ENCODE results near the gene MID1. TPM values are rescaled to one million over a fixed set of nuclear protein-coding genes. Genes with fewer than 3 reads are reported as not detected.

Gene MID1
- total RNA-seq, 8 experiments from 2014 or later, result 8.8 to 36.4 (median 19.3) TPM

GRCh38 chrX:10416424-10416823, 204.0 kb downstream of the MID1 start:
- in situ Hi-C loops (cut with MboI; ENCODE audit: low pct_unique_long_range_greater_than_20kb in 2 of 9, low sequenced_read_pairs in 9 of 9, unreplicated experiment in 9 of 9), result no loop called here
- Histone ChIP-seq H3K27ac (no peak overlapping the region), H3K4me3 (no peak overlapping the region), H3K4me1 (replicated peaks in 1 of 2) (no peaks in the 10 kb centered on the region)
- 39 to 87% (median 77%) methylated on average over 3 to 4 of the region's 4 CpGs; no CpG with 5 or more reads in 5 of the 10 experiments for WGBS, 10 experiments
- peak in 1 of 8 experiments; percentile 60 for ATAC-seq (replicated peaks in 6 of 8)

- Histone ChIP-seq H3K27ac (no peak overlapping the region), H3K4me3 (no peak overlapping the region), H3K4me1 (replicated peaks in 1 of 2) (no peaks in the 10 kb centered on the region)
- peak in 2 of 8 experiments; percentile 24 to 45 for ATAC-seq (replicated peaks in 6 of 8)
- in situ Hi-C loops (cut with MboI; ENCODE audit: low pct_unique_long_range_greater_than_20kb in 2 of 9, low sequenced_read_pairs in 9 of 9, unreplicated experiment in 9 of 9), result no loop called here
- 23 to 100% (median 71%) methylated on average over 1 to 9 of the region's 9 CpGs for WGBS, 10 experiments
These were observed 204.9 kb downstream of the MID1 start for GRCh38 chrX:10415306-10416001.

- no peak overlapping the region for H3K27ac ChIP-seq
- in situ Hi-C loops (cut with MboI; ENCODE audit: low pct_unique_long_range_greater_than_20kb in 2 of 9, low sequenced_read_pairs in 9 of 9, unreplicated experiment in 9 of 9), result no loop called here
- H3K4me3 ChIP-seq, result no peak overlapping the region
- no peaks in the 10 kb centered on the region for H3K4me1 ChIP-seq (replicated peaks in 1 of 2)
- no peak for ATAC-seq (replicated peaks in 6 of 8)
- 13 to 100% (median 85%) methylated on average over 1 to 4 of the region's 6 CpGs; no CpG with 5 or more reads in 3 of the 10 experiments for WGBS, 10 experiments
These were observed 205.5 kb downstream of the MID1 start for GRCh38 chrX:10414862-10415261.

- H3K4me3 ChIP-seq, result no peak overlapping the region
- no peaks in the 10 kb centered on the region for H3K4me1 ChIP-seq (replicated peaks in 1 of 2)
- in situ Hi-C loops (cut with MboI; ENCODE audit: low pct_unique_long_range_greater_than_20kb in 2 of 9, low sequenced_read_pairs in 9 of 9, unreplicated experiment in 9 of 9), result no loop called here
- H3K27ac ChIP-seq, result no peak overlapping the region
- 74 to 100% (median 94%) methylated on average over 1 to 9 of the region's 9 CpGs; no CpG with 5 or more reads in 2 of the 10 experiments for WGBS, 10 experiments
- no peak for ATAC-seq (replicated peaks in 6 of 8)
These were observed 206.1 kb downstream of the MID1 start for GRCh38 chrX:10414156-10414824.

GRCh38 chrX:10404436-10404835, 215.9 kb downstream of the MID1 start:
- Histone ChIP-seq H3K4me3 (no peak overlapping the region), H3K4me1 (replicated peaks in 1 of 2) (no peaks in the 10 kb centered on the region), H3K27ac (no peak overlapping the region)
- in situ Hi-C loops (cut with MboI; ENCODE audit: low pct_unique_long_range_greater_than_20kb in 2 of 9, low sequenced_read_pairs in 9 of 9, unreplicated experiment in 9 of 9), result no loop called here
- no peak for ATAC-seq (replicated peaks in 6 of 8)

GRCh38 chrX:10401239-10401638, 219.1 kb downstream of the MID1 start:
- H3K4me3 ChIP-seq, result no peak overlapping the region
- no peak for ATAC-seq (replicated peaks in 6 of 8)
- WGBS, 10 experiments, result 0 to 100% (median 52%) methylated on average over 1 of the region's 1 CpG; no CpG with 5 or more reads in 6 of the 10 experiments
- in situ Hi-C loops (cut with MboI; ENCODE audit: low pct_unique_long_range_greater_than_20kb in 2 of 9, low sequenced_read_pairs in 9 of 9, unreplicated experiment in 9 of 9), result no loop called here
- no peak overlapping the region for H3K27ac ChIP-seq
- no peaks in the 10 kb centered on the region for H3K4me1 ChIP-seq (replicated peaks in 1 of 2)

GRCh38 chrX:10399043-10399741, 221.2 kb downstream of the MID1 start:
- in situ Hi-C loops (cut with MboI; ENCODE audit: low pct_unique_long_range_greater_than_20kb in 2 of 9, low sequenced_read_pairs in 9 of 9, unreplicated experiment in 9 of 9), result no loop called here
- Histone ChIP-seq H3K4me3 (no peak overlapping the region), H3K4me1 (replicated peaks in 1 of 2) (no peaks in the 10 kb centered on the region), H3K27ac (no peak overlapping the region)
- ATAC-seq (replicated peaks in 6 of 8), result peak in 2 of 8 experiments; percentile 51 to 59

GRCh38 chrX:10398215-10398614, 222.2 kb downstream of the MID1 start:
- Histone ChIP-seq H3K4me1 (replicated peaks in 1 of 2) (no peaks in the 10 kb centered on the region), H3K27ac (no peak overlapping the region), H3K4me3 (no peak overlapping the region)
- WGBS, 10 experiments, result 0 to 24% (median 0%) methylated on average over 1 to 2 of the region's 2 CpGs; no CpG with 5 or more reads in 7 of the 10 experiments
- ATAC-seq (replicated peaks in 6 of 8), result peak in 3 of 8 experiments; percentile 46 to 59 (median 52)
- in situ Hi-C loops (cut with MboI; ENCODE audit: low pct_unique_long_range_greater_than_20kb in 2 of 9, low sequenced_read_pairs in 9 of 9, unreplicated experiment in 9 of 9), result no loop called here

- no peak overlapping the region for H3K4me3 ChIP-seq
- no peaks in the 10 kb centered on the region for H3K4me1 ChIP-seq (replicated peaks in 1 of 2)
- in situ Hi-C loops (cut with MboI; ENCODE audit: low pct_unique_long_range_greater_than_20kb in 2 of 9, low sequenced_read_pairs in 9 of 9, unreplicated experiment in 9 of 9), result no loop called here
- WGBS, 10 experiments, result 29 to 100% (median 72%) methylated on average over 1 to 3 of the region's 3 CpGs; no CpG with 5 or more reads in 4 of the 10 experiments
- no peak overlapping the region for H3K27ac ChIP-seq
- no peak for ATAC-seq (replicated peaks in 6 of 8)
These were observed 223.0 kb downstream of the MID1 start for GRCh38 chrX:10397349-10397748.

GRCh38 chrX:10395643-10396042, 224.7 kb downstream of the MID1 start:
- no peaks in the 10 kb centered on the region for H3K4me1 ChIP-seq (replicated peaks in 1 of 2)
- in situ Hi-C loops (cut with MboI; ENCODE audit: low pct_unique_long_range_greater_than_20kb in 2 of 9, low sequenced_read_pairs in 9 of 9, unreplicated experiment in 9 of 9), result no loop called here
- ATAC-seq (replicated peaks in 6 of 8), result no peak
- no peak overlapping the region for H3K4me3 ChIP-seq
- H3K27ac ChIP-seq, result no peak overlapping the region
- 15 to 100% (median 50%) methylated on average over 1 to 4 of the region's 6 CpGs; no CpG with 5 or more reads in 6 of the 10 experiments for WGBS, 10 experiments
